Measurements from ENCODE around the gene TDP1.
"Not testable (repeated sequence)": the region's sequence is repeated elsewhere in the genome, so short reads cannot be mapped to it uniquely, and the experiment has no call there.

The TDP1 gene

DNA sequence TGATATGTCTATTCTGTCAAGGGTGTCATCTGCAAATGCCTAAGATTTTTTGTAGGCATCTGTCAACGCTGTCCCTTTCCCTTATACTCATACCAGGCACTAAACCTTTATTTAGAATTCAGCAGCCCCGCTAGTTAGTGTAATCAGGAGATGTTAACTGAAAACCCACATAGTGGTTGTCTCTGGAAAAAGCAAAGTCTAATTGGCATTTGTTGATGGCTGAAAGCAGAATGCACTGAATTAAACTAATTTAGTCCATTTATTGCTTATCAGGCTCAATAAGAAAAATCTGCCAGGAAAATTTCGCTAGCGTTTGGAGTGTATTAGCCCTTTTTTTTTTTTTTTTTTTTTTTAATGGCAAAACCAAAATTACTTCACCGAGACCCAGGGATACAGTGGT is 34.5 kb downstream of the TDP1 start:
- no peak for DNase-seq (ENCODE audit: low read depth in 3 of 3)

DNA sequence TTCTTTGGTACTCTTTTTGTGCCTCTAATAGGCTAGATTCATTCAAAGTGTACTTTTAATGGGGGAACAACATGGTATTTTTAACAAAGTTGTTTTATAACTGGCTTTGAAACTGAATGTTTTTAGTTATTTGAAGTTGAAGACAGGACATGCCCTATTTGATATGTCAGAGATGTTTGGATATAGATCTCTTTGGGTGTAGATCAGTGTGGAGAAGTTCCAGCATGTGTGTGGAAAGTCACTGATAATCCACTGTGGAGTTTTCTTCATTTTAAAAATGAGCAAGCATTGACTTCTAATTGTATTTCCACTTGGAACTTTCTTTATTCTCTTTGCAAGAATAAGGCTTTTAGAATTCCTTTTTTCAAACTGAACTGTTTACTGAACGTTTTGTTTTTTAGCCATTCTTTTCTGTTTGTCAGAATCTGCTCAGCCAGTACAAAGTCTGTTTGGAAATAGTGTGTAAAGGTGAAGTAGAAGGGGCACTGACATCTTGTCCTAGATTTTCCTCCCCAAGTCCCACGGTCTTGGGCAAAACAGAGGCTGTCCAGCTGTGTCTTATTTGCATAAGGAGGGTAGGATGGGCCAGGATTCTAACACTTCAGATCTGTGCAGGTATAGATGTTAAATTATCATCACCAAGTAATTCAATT is 35.0 kb downstream of the TDP1 start:
- no peak for DNase-seq (ENCODE audit: low read depth in 3 of 3)

DNA sequence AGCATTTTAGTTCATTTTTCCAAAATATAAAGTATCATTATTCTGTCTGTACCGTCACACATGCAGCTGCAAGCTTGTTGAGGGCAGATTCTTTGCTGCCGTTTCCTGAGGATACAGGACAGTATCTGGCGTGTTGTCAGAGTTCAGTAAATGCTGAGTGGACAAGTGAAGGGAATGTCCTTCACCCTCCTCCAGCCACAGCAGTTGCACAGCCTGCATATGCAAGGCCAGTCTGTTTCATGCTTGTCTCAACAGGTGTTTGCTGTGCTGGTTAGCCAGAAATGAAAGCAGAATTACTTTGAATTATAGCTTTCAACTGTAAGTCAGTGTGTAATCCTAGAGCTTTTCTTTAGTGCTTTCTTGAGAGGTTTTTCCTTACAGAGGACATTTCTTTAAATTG is 36.5 kb downstream of the TDP1 start:
- no peak for DNase-seq (ENCODE audit: low read depth in 3 of 3)

DNA sequence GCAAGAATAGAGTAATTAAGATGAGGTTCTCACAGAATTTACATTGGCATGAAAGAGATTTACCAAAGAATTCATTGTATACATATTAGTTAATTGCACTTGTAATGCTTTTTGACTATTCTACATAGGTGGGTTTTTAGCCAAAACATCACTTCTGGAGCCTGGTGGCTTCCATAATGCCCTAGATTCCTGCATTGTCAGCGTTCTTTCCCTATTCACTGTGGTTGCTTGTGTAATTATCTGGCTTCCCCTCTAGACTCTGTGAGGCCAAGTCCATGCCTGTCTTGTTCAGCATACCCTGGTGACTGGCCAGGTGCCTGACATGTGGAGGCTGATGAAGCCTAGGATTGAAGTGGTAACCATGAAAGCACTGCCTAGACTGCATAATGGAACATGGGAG is 41.2 kb downstream of the TDP1 start:
- DNase-seq (ENCODE audit: low read depth in 3 of 3) = no peak

DNA sequence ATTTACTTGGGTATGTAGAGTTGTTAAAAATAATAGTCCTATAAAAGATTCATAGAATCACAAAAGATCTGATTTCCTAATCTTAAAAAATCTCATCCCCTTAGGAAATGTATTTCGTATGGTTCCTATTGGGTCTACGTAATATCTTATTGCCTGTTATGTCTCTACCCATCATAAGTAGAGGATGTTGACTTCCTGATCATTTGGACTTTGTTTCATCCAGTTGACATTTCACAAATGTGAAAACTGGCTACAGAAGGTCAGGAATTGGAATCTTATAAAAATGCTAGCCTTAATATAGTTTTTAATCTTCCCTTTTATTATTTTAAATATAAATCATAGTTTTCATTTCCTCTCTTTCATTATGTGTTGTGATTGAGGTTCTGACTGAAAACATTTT is 45.2 kb downstream of the TDP1 start:
- DNase-seq (ENCODE audit: low read depth in 3 of 3) = no peak

DNA sequence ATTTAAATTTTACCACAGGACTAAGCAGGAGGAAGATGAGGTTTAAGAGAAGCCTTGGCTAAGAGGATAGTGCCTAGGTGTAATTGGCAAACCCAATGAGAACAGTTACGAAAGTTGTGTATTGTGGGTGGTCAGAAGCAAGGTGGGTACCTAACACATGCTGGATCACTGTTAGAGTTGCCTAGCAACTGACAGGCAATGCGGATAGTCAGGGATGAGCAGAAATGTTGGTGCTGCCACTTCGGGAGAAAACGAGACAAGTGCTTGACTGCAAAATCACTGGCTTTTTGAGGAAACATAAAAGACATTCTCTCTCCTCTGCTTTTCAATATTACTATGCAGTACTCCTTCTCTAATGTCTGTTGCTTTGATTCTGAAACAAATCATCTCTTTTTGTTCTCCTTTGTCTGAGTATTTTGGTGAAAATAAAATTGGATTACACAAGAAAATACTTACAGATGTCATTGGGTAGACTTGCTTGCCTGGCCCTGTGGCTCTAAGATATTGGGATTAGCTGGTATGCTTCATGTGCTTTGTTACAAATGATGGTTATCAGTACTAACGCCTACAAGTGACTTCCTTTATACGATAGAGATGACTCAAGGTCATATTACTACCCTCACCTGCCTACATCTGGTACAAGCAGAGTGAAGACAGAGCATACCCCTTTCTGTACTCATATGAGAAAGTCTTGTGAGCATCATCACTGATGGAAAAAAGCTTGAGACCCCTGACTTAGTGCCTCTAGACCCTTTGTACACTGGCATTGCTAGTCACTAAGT is 48.0 kb downstream of the TDP1 start:
- DNase-seq (ENCODE audit: low read depth in 3 of 3) = no peak

DNA sequence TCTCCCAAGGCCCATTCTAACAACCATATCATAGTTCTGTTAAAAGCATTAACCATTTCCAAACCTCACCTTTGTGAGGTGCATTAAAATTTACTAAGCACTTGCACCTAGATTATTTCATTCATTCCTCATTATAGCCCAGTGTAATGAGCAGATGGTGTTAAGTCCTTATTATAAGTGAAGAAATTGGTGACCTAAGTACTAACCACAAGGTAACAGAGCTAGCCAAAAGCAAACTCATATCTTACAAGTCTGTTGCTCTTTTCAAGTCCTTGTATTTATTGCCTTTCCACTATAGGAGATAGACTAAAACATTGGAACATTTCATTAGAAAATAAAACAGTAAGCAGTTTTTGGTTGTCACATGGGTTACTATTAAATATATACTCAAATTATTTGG is 49.7 kb downstream of the TDP1 start:
- no peak for DNase-seq (ENCODE audit: low read depth in 3 of 3)

DNA sequence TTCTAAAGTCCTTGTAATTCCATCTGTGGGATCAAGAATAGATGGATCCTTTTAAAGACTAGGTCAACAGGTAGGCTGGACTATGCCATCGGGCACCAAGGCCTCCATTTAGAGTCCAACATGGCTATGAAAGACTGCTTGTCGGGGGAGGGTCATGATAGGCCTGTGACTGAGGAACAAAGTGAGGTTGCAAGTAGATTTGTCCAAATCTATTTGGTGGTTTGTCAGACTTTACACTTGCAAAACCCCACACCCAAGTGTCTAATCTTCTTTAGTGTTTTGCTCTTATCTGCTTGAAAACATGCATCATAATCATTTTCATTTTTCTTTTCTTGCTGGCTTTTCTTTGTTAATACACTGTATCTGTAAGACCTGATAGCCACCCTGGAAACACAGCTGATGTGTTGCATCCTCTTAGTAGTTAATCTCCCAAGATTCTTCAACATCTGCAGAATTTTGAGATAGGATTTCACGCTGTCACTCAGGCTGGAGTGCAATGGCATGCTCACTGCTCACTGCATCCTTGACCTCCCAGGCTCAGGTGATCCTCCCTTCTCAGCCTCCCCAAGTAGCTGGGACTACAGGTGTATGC is 50.3 kb downstream of the TDP1 start:
- no peak for DNase-seq (ENCODE audit: low read depth in 3 of 3)

DNA sequence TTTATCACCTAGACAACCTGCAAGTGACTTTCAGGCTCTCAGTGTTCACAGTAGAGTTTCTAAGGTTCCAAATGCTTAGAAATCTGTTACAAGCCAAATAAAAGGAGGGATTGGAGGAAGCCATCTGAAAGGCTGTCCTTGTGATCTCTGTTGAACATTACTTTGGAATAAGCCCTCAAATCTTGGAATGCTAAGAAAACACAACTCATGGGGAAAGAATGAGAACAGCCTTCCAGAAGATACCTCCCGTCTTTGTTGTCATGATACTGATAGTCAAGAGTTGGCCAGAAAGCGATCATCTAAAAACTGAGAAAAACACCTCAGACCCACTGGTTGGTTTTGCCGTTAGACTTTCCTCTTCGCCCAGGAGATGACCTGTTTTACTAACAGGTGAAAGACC is 61.6 kb downstream of the TDP1 start:
- DNase-seq (ENCODE audit: low read depth in 3 of 3) = no peak

DNA sequence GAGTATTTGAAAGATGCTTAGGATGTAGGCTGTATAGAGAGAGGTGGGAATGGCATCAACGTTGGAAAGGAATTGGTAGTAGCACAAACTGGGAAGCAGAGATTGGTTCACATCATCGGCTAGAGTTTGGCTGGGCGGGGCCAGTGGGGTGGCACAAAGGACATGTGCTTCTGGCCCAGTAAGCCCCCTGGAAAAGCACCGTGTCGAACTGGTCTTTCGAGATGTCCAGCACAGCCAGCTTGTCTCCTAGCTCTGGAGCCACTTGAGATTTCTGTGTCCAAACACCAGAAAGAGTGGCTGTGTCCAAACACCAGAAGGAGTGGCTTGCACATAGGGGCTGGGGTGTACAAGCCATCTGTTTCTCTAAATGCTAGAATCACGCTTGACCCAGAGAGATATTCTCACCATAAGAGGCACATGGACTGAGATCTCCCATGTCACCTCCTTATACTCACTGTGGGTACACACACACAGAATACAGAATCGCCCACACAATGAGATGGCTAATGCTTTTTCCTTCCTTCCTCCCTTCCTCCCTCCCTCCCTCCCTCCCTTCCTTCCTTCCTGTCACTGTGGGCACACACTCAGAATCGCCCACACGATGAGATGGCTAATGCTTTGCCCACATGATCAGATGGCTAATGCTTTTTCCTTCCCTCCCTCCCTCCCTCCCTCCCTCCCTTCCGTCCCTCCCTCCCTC is 64.2 kb downstream of the TDP1 start:
- no peak for DNase-seq (ENCODE audit: low read depth in 3 of 3)

DNA sequence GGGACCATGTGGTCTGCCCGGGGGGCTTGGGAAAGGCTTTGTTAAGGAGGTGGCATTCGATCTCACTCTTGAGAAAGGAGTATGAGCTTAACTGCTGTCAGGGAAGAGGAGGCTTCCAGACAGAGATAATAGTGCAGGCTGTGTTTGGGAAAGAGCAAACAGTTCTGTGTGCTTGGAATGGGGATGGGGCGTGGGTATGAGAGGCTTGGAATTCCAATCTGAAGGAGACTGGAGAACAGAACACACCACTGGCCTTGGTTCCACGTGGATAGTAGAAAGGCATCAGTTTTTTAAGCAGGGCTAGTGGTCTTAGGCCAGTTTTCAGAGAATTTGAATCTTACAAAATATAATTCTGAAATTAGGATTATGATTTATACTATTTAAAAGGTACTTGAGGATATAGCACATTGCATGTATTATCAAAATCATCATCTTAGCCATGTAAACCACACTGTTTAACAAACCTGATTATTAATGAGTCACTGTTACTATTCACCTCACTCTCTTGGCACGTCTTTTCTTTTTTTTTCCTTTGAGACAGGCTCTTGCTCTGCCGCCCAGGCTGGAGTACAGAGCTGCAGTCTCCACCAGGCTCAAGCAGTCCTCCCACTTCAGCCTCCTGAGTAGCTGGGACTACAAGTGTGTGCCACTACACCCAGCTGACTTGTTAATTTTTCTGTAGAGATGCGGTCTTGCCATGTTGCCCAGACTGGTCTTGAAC is 67.6 kb downstream of the TDP1 start:
- no peak for DNase-seq (ENCODE audit: low read depth in 3 of 3)

DNA sequence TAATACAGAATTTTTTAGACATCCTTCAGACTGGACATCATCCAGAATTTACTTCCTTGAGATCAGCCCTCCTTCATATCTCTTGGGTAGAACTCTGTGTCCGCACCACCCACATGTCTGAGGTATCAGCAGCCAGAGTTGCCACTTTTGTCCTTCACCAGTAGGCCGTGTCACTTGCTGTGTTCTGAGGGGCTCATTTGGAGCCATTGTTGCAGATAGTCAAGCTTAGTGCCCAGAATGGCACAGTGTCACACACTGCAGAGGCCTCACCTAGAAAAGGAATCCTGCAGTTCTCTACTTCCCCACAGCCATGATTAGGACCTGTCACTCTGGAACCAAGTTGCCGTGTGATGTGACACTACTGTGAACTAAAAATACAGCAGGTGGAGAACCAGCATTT is 69.2 kb downstream of the TDP1 start:
- no peak for DNase-seq (ENCODE audit: low read depth in 3 of 3)

DNA sequence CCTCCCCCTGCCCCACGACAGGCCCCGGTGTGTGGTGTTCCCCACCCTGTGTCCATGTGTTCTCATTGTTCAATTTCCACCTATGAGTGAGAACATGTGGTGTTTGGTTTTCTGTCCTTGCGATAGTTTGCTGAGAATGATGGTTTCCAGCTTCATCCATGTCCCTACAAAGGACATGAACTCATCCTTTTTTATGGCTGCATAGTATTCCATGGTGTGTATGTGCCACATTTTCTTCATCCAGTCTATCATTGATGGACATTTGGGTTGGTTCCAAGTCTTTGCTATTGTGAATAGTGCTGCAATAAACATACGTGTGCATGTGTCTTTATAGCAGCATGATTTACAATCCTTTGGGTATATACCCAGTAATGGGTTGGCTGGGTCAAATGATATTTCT is 70.9 kb downstream of the TDP1 start:
- DNase-seq (ENCODE audit: low read depth in 3 of 3) = not testable (repeated sequence)

DNA sequence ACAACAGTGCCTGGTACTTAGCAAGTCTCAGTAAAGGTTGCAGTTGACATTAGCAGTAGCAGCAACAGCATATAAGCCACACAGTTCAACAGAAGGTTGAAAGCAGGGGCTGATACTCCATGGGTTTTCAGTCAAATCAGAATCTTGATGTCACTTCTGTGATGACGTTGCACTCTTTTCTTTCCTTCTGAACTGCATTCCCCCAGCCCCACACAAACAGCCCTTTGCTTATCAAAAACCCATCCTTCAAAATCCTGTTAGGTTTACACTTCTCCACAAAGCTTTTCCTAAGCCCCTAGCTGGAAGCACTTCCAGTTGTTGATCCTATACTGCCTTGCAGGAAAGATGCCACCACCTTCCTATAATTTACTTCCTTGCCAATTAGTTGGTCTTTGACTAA is 72.1 kb downstream of the TDP1 start:
- DNase-seq (ENCODE audit: low read depth in 3 of 3) = no peak

DNA sequence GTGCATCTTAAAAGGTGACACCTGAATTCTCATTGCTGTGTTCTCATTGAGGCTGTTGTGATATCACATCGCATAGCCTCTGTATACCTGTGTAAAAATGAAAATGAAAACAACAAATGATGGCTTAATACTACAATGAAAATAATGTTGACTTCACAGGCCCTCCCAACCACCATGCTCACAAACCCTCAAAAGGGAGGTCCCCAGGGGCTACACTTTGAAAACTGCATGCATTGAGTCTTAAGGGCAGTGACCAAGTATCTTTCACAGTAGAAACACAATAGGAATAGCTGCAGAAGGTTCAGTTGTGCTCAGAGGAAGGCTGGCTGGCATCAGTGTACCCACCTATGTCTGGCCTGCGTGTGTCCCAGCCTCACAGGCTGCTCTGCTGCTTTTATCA is 78.4 kb downstream of the TDP1 start:
- DNase-seq (ENCODE audit: low read depth in 3 of 3) = no peak

DNA sequence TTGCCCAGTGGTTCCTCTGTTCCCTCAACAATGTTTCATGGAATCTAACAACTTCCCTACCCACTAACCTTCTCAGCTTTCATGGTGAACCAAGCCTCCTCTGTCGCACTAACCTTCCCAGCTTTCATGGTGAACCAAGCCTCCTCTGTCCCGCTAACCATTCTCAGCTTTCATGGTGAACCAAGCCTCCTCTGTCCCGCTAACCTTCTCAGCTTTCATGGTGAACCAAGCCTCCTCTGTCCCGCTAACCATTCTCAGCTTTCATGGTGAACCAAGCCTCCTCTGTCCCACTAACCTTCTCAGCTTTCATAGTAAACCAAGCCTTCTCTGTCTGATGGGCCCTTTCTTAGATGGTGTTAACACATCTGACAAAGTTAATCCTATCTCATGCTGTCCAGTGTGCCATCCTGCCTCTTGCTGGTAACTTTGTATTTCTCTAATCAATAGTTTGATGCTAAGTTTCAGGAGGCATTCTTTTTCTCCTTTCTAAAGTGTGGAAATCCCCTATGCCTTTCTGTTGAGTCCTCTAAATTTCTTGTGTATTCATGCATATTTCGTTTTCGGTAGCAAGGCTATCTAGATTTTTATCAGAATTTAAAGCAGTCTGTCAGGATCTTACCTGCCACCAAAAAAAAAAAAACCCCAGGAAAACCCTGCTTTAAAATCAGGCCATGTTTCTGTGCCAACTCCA is 79.3 kb downstream of the TDP1 start:
- DNase-seq (ENCODE audit: low read depth in 3 of 3) = no peak

DNA sequence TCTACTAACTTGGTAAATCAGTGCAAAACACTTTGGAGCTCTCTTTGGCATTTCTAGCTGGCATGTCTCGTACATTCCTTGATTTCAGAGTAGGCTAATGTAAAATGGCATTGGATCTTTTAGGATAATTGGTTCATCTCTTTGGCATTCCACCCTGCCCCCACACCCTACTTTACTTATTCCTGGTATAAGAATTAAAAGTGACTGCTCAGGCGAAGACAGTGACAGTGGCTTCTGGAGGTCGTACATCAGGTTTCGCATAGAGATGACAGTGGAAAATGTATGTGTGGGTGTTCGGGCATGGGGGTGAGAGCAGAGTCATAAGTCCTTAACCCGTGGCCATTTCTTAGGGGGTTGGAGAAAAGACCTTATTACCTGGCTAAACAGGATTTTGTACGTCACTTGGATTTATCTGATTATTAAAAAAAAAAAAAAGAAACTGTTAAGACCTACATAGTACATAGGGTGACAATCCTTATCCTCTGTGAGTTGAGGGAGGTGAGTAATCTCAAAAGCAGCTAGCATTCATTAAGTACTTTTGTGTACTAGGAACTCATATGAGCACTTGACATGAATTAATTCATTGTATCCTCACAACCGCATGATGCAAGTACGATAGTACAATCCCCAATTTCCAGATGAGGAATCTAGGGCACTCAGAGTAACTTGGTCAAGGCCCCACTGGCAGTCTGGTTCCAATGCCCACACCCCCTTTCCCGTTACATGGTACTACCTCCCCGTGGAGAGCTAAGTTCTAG is 83.7 kb downstream of the TDP1 start:
- no peak for DNase-seq (ENCODE audit: low read depth in 3 of 3)

DNA sequence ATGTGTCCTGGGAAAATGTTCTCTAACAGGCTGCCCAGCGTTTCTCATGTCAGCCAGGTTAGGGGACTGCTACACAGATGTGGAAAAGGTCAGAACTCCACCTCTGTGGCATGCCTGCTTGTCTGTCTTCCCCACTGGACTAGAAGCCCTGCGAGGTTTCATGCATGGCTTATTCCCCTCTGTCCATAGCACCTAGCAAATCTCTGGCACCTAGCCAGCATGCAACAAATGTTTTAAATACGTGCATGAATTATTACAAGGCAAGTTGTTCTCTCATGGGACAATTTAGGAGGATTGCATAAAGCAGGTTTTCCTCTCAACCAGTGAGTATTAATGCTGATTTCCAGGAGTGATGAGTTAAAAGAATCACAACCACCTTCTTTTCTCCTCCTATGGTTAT is 84.7 kb downstream of the TDP1 start:
- DNase-seq (ENCODE audit: low read depth in 3 of 3) = no peak

DNA sequence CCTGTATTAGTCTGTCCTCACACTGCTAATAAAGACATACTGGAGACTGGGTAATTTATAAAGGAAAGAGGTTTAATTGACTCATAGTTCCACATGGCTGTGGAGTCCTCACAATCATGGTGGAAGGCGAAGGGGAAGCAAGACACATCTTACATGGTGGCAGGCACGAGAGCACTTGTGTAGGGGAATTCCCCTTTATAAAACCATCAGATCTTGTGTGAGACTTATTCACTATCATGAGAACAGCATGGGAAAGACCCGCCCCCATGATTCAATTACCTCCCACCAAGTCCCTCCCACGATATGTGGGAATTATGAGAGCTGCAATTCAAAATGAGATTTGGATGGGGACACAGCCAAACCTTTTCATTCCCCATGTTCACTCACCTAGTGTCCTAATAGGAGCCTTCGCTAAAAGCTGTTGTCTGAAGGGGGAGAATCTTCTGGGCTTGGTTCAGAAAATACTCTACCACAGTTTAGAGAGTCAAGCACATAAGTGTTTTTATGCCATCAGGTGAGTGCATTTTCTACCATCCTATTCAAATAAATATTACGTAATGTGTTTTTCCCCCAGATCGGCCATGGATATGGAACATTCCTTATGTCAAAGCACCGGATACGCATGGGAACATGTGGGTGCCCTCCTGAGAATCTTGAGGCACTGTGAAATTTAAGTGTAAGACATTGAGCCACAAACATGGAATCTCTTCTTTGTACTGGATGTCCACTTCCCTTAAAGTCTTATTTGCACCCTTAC is 86.9 kb downstream of the TDP1 start:
- DNase-seq (ENCODE audit: low read depth in 3 of 3) = no peak

DNA sequence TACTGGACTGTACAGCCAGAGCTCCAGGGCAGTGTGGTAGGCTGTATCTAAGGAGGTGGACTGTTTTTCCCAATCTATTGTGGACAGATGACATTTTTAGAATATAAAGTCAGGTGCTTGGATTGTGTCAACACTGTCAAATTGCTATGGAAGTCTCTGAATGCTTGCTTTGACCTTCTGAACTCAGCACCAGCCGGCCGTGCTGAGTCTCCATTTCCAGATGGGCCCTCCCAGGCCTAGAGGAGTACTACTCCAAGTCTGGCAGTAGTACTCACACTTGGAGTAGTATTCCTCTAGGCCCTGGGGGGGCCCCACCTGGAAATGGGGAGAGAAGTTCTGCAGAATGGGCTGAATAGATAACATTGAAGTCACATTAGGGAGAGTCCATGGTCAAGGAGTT is 89.9 kb downstream of the TDP1 start:
- DNase-seq (ENCODE audit: low read depth in 3 of 3) = no peak
